ENCODE data around the gene LHFPL2. TPM values are rescaled to one million over a fixed set of nuclear protein-coding genes. Genes with fewer than 3 reads are reported as not detected.
A peak's percentile ranks its signal among the peaks of the same experiment; 100 is the strongest.

LHFPL2 gene
- total and polyA plus RNA-seq, 2 of the 4 experiments (the other 2 are of a cell fraction) = 6.5 to 11.3 TPM

DNA sequence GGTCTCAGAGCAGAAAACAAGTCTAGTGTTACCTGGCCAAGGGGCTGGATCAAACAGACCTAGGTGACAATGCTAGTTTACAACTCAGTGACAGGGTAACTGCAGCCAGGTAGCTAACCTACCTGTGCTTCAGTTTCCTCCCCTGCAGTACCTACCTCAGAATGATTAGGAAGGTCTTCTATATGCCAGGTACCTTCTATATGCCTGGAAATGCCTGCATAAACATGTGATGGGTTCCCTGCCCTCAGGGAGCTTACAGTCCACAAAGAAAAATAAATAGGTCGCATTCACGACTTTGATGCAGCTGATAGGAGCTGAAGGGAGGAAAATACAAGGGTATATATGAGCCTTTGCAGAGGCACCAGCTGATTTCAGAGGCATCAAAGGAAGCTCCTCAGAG lies 16.1 kb downstream of the LHFPL2 start:
- Histone ChIP-seq H2BK5ac (ENCODE audit: low read depth, low read length, poor library complexity, severe bottlenecking) (no peak overlapping the region), H3K79me1 (ENCODE audit: low read depth in 1 of 2, low read length in 2 of 2) (peaks cover 50 to 87% of the 10 kb centered on the region in 2 experiments), H4K5ac (ENCODE audit: low read depth, low read length) (no peak overlapping the region), H4K20me1 (ENCODE audit: insufficient read depth, low read length) (peaks cover 33% of the 10 kb centered on the region; the same call in 1 of the 2 replicates), H3K56ac (ENCODE audit: extremely low read depth, insufficient read depth, low read length) (no peak overlapping the region), H3K9ac (ENCODE audit: low read depth, low read length) (no peak overlapping the region), H3K9me3 (ENCODE audit: control insufficient read depth, insufficient read depth, low read length) (no peaks in the 10 kb centered on the region), H2BK20ac (ENCODE audit: low read depth, low read length) (no peak overlapping the region), H3K4me2 (ENCODE audit: low read depth, low read length) (no peak overlapping the region), H3K14ac (replicated peaks; ENCODE audit: low read depth, low read length) (no peak overlapping the region), H2AFZ (replicated peaks; ENCODE audit: low read length, poor library complexity) (no peak overlapping the region), H2AK9ac (replicated peaks; ENCODE audit: low read depth, low read length, poor library complexity) (no peak overlapping the region), H2BK15ac (ENCODE audit: low read depth, low read length) (no peak overlapping the region), H3K23ac (ENCODE audit: low read depth, low read length) (no peak overlapping the region), H3K4me1 (ENCODE audit: control insufficient read depth, insufficient read depth, low read length) (peaks cover 29% of the 10 kb centered on the region), H2BK120ac (ENCODE audit: low read depth, low read length) (no peak overlapping the region), H3K27ac (ENCODE audit: insufficient read depth, low read length) (no peak overlapping the region), H4K8ac (ENCODE audit: low read depth in 2 of 2, low read length in 2 of 2) (no peak overlapping the region), H3K4me3 (ENCODE audit: insufficient read depth, low read depth, low read length) (no peak overlapping the region), H3K36me3 (ENCODE audit: control insufficient read depth, insufficient read depth, low read length) (peaks cover 41% of the 10 kb centered on the region), H4K91ac (ENCODE audit: insufficient read depth, low read depth, low read length) (no peak overlapping the region), H3K4ac (ENCODE audit: low read depth, low read length) (peak overlapping the region; percentile 25; the same call in 1 of the 2 replicates), H3K9me1 (ENCODE audit: insufficient read depth, low read length) (peaks cover 27% of the 10 kb centered on the region), H2AK5ac (ENCODE audit: low read depth, low read length) (no peak overlapping the region), H3K27me3 (ENCODE audit: control insufficient read depth, insufficient read depth, low read length) (no peaks in the 10 kb centered on the region), H3K18ac (ENCODE audit: low read depth, low read length) (no peak overlapping the region)
- 100% methylated on average over 2 of the region's 2 CpGs; no CpG with 5 or more reads in 1 of the 2 experiments for WGBS, 2 experiments (ENCODE audit: extremely low coverage in 2 of 2, insufficient read length in 1 of 2)
- no peak for DNase-seq
- BruUV-seq (replicated peaks) = no TSS peak
- ATAC-seq (ENCODE audit: low read depth) = no peak
- no peak for TF ChIP-seq CHD1 (IDR thresholded peaks at IDR 0.05; ENCODE audit: low read depth, low read length)
- TF ChIP-seq BHLHE40 (IDR thresholded peaks at IDR 0.05; ENCODE audit: low read depth, low read length) = no peak
- TF ChIP-seq CEBPB (IDR thresholded peaks at IDR 0.05; ENCODE audit: low read depth, low read length) = no peak
- no peak for TF ChIP-seq MXI1 (IDR thresholded peaks at IDR 0.05; ENCODE audit: borderline replicate concordance, low read depth, low read length)
- in situ Hi-C loops (cut with MboI; ENCODE audit: low sequenced_read_pairs) = no loop called here
- ChIA-PET CTCF (interaction anchor here (0.6 kb wide), 2 partner anchors 90 to 272 kb away, joined by 3 read pairs; no protein-coding TSS in a partner anchor), POLR2A (ENCODE audit: unreplicated experiment) (no interaction called here)
- intact Hi-C loops (cut with micrococcal nuclease) = loop anchor here (10.0 kb wide), 1 partner anchor 322 kb away; no protein-coding TSS in a partner anchor
- dilution Hi-C loops (cut with HindIII; ENCODE audit: low sequenced_read_pairs, unreplicated experiment) = no loop called here

Measured in IMR-90 (cell line).